B cell (primary cell): ENCODE data around the gene DCUN1D2. TPM values are rescaled to one million over a fixed set of nuclear protein-coding genes. Genes with fewer than 3 reads are reported as not detected.

Experiments used
- ATAC-seq: fragments of 200-7000 bp; cut with Tn5 transposase; one replicate; pipeline ENCODE4 v1.10.0; 2021; ENCODE audit warnings: low read depth, mild to moderate bottlenecking, moderate number of reproducible peaks, moderate library complexity
- CTCF ChIA-PET: fragments of 350-600 bp; sonication (Branson Sonifier 250); formaldehyde crosslinking; loops from one replicate; lab custom pipeline; 2021; ENCODE audit warnings: antibody characterized with exemption, inconsistent platforms; lab: Charles Lee
- POLR2A ChIA-PET: fragments of 350-600 bp; sonication (Branson Sonifier 250); formaldehyde crosslinking; loops from one replicate; lab custom pipeline; 2021; ENCODE audit warnings: antibody characterized with exemption; lab: Charles Lee
- DNase-seq: peaks from one replicate; pipeline ENCODE4 v3.0.0; 2013
- H2AFZ ChIP-seq: 2 replicates; pipeline ENCODE4 v1.6.1; 2012; ENCODE audit warnings: mild to moderate bottlenecking, low read depth, low read length; ENCODE audit not compliant: insufficient read depth, poor library complexity, severe bottlenecking
- H3K27ac ChIP-seq, 2 donors: 1 replicate in 1 of 2; 2 replicates in 1 of 2; pipeline ENCODE4 v1.5.1; 2012 to 2013; ENCODE audit warnings: low read length in 2 of 2, mild to moderate bottlenecking in 2 of 2, moderate library complexity in 1 of 2
- H3K27me3 ChIP-seq, 4 experiments: fragments of 200-600 bp in 1 of 4; sonication (generic) in 1 of 4; replicated peaks in 1 of 4; 1 replicate in 2 of 4; 2 replicates in 2 of 4; pipeline versions ENCODE4 v1.6.1 to v1.7.0; 2013 to 2016; ENCODE audit warnings: low read length in 3 of 4, mild to moderate bottlenecking in 2 of 4, mixed read lengths in 1 of 4, moderate library complexity in 1 of 4; ENCODE audit not compliant: insufficient read depth in 4 of 4, control insufficient read depth in 3 of 4; ENCODE audit errors: control extremely low read depth in 1 of 4
- H3K36me3 ChIP-seq, 2 experiments: replicated peaks in 1 of 2; 1 replicate in 1 of 2; 2 replicates in 1 of 2; pipeline versions ENCODE4 v1.6.1 to v1.7.1; 2013; ENCODE audit warnings: low read length in 1 of 2; ENCODE audit not compliant: insufficient read depth in 2 of 2, control insufficient read depth in 1 of 2; ENCODE audit errors: control extremely low read depth in 1 of 2, extremely low read depth in 1 of 2
- H3K4me1 ChIP-seq, 2 donors: fragments of 200-600 bp in 1 of 2; sonication (generic) in 1 of 2; 1 replicate in 1 of 2; 2 replicates in 1 of 2; pipeline versions ENCODE4 v1.5.1 to v1.6.1; 2013 to 2017; ENCODE audit warnings: low read length in 2 of 2; ENCODE audit not compliant: control insufficient read depth in 2 of 2, insufficient read depth in 2 of 2
- H3K4me2 ChIP-seq: replicated peaks from 2 replicates; pipeline ENCODE3; 2012; ENCODE audit warnings: mild to moderate bottlenecking, low read depth, low read length; ENCODE audit not compliant: poor library complexity, severe bottlenecking
- H3K4me3 ChIP-seq, 5 experiments: fragments of 200-600 bp in 1 of 5; sonication (generic) in 1 of 5; 1 replicate in 3 of 5; 2 replicates in 2 of 5; pipeline versions ENCODE4 v1.5.1 to v1.7.0; 2011 to 2016; ENCODE audit warnings: low read length in 4 of 5, mild to moderate bottlenecking in 4 of 5, low read depth in 2 of 5, control low read depth in 1 of 5, moderate library complexity in 1 of 5; ENCODE audit not compliant: insufficient read depth in 1 of 5; ENCODE audit errors: control extremely low read depth in 1 of 5, extremely low read depth in 1 of 5
- H3K79me2 ChIP-seq: fragments of 200-600 bp; sonication (generic); one replicate; pipeline ENCODE4 v1.6.0; 2016; ENCODE audit warnings: low read length; ENCODE audit not compliant: control insufficient read depth, insufficient read depth
- H3K9ac ChIP-seq: fragments of 200-600 bp; sonication (generic); 2 replicates; pipeline ENCODE4 v1.6.1; 2017; ENCODE audit warnings: mild to moderate bottlenecking, low read length, moderate library complexity
- H3K9me3 ChIP-seq, 3 donors: one replicate each; pipeline versions ENCODE4 v1.6.1 to v1.7.1; 2013; ENCODE audit warnings: low read length in 2 of 3; ENCODE audit not compliant: control insufficient read depth in 2 of 3, insufficient read depth in 1 of 3; ENCODE audit errors: control extremely low read depth in 1 of 3
- H4K20me1 ChIP-seq: 2 replicates; pipeline ENCODE4 v1.6.0; 2012; ENCODE audit warnings: mild to moderate bottlenecking, low read length; ENCODE audit not compliant: insufficient read depth, control insufficient read depth, poor library complexity, severe bottlenecking
- H3K27ac Mint-ChIP-seq: one replicate; pipeline ENCODE4 v1.8.0; 2021; ENCODE audit warnings: mixed read lengths
- H3K27me3 Mint-ChIP-seq: one replicate; pipeline ENCODE4 v1.8.0; 2021; ENCODE audit warnings: mixed read lengths
- H3K4me1 Mint-ChIP-seq: one replicate; pipeline ENCODE4 v1.8.0; 2021; ENCODE audit warnings: mixed read lengths
- H3K4me3 Mint-ChIP-seq: one replicate; pipeline ENCODE4 v1.8.0; 2021; ENCODE audit warnings: mixed read lengths
- H3K9me3 Mint-ChIP-seq: one replicate; pipeline ENCODE4 v1.8.0; 2022; ENCODE audit warnings: mixed read lengths; ENCODE audit not compliant: insufficient read depth
- EZH2 ChIP-seq: IDR thresholded peaks from 2 replicates; pipeline ENCODE4 v1.6.1; 2012; ENCODE audit warnings: borderline replicate concordance, low read depth, mild to moderate bottlenecking, moderate library complexity, low read length; ENCODE audit not compliant: insufficient read depth, poor library complexity, severe bottlenecking
- WGBS: methylation state at CpG from one replicate; pipeline ENCODE4 v1.1.5; 2013; ENCODE audit warnings: missing lambda C conversion rate; ENCODE audit not compliant: insufficient coverage; 5-methylcytosine and 5-hydroxymethylcytosine counted together
- intact Hi-C: fragments of 100-400 bp; cut with micrococcal nuclease; formaldehyde crosslinking; loops from one replicate; pipeline ENCODE4 v1.10.0; 2022
- polyA plus RNA-seq: library from polyadenylated mRNA; depleted of rRNA; stranded (reverse); fragments of >200 nt; gene quantifications from 2 replicates; pipeline ENCODE4 v1.2.3, GENCODE V29; 2012
- total RNA-seq, 2 donors: library from RNA; stranded (reverse); fragments of 120-200 nt in 1 of 2; gene quantifications; 1 replicate in 1 of 2; 2 replicates in 1 of 2; pipeline versions ENCODE4 v1.2.3 to v1.2.4, GENCODE V29; 2013 to 2022
- TF ChIP-seq, protein P1 (sequence below): fragments of 200-600 bp; IDR thresholded peaks from one replicate; pipeline ENCODE4 v1.8.0; 2022; ENCODE audit warnings: antibody characterized with exemption, mild to moderate bottlenecking

DCUN1D2 gene
- total and polyA plus RNA-seq, 2 donors (not counting 1 experiment from before 2014, with no cell fraction given): 15.3 to 41.3 TPM

DNA sequence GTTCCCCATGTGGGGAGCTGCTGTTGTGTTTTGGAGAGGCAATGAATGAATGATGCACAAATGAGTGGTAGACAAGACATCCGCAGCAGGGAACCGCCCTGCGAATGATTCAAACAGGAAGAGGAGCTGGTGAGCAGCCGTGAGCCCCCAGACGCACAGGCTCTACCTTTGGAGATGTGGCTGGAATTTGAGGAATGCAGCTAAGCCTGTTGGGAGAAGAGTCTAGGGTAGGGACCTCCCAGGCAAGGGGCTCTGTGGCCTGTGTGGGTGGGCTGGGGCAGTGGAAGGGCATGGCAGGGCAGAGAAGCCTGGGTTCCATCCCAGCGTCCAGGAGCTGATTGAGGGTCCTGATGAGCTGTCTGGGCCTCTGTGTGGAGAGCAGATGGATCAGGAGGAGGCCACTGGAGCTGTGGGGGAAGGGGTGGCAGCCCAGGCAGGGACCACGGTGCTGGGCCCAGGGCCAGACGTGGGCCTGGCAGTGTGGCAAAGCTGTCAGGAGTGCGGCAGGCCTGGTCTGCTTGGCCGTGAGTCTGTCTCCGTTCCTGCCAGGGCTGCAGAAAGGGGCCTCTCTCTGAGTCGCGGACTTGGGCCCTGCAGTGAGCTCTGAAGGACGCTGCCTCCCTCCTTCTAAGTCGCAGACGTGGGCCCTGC, 41.8 kb upstream of the DCUN1D2 start:
- DNase-seq (no peak), ATAC-seq (no peak)
- Mint-ChIP-seq H3K27me3 (no peaks in the 10 kb centered on the region), H3K4me1 (peaks cover 13% of the 10 kb centered on the region), H3K4me3 (no peak overlapping the region), H3K9me3 (no peaks in the 10 kb centered on the region), H3K27ac (no peak overlapping the region)
- H4K20me1 ChIP-seq: no peaks in the 10 kb centered on the region
- TF ChIP-seq EZH2: no peak
- TF ChIP-seq, protein P1, sequence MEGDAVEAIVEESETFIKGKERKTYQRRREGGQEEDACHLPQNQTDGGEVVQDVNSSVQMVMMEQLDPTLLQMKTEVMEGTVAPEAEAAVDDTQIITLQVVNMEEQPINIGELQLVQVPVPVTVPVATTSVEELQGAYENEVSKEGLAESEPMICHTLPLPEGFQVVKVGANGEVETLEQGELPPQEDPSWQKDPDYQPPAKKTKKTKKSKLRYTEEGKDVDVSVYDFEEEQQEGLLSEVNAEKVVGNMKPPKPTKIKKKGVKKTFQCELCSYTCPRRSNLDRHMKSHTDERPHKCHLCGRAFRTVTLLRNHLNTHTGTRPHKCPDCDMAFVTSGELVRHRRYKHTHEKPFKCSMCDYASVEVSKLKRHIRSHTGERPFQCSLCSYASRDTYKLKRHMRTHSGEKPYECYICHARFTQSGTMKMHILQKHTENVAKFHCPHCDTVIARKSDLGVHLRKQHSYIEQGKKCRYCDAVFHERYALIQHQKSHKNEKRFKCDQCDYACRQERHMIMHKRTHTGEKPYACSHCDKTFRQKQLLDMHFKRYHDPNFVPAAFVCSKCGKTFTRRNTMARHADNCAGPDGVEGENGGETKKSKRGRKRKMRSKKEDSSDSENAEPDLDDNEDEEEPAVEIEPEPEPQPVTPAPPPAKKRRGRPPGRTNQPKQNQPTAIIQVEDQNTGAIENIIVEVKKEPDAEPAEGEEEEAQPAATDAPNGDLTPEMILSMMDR: no peak
- WGBS: 95% methylated on average over 14 of the region's 16 CpGs
- H3K27ac ChIP-seq: no peak overlapping the region
- H3K4me1 ChIP-seq: peaks cover 6% of the 10 kb centered on the region in 2 donors
- H3K27me3 ChIP-seq: no peaks in the 10 kb centered on the region
- peaks cover 0 to 17% of the 10 kb centered on the region in 2 experiments for H3K36me3 ChIP-seq
- no peaks in the 10 kb centered on the region for H3K79me2 ChIP-seq
- H3K9ac ChIP-seq: no peak overlapping the region
- H2AFZ ChIP-seq: no peak overlapping the region
- ChIA-PET CTCF (no interaction called here), POLR2A (no interaction called here)
- H3K4me2 ChIP-seq: no peak overlapping the region
- no peak overlapping the region for H3K4me3 ChIP-seq
- intact Hi-C loops: no loop called here
- H3K9me3 ChIP-seq: peaks cover 0 to 3% (median 0%) of the 10 kb centered on the region in 3 donors

DNA sequence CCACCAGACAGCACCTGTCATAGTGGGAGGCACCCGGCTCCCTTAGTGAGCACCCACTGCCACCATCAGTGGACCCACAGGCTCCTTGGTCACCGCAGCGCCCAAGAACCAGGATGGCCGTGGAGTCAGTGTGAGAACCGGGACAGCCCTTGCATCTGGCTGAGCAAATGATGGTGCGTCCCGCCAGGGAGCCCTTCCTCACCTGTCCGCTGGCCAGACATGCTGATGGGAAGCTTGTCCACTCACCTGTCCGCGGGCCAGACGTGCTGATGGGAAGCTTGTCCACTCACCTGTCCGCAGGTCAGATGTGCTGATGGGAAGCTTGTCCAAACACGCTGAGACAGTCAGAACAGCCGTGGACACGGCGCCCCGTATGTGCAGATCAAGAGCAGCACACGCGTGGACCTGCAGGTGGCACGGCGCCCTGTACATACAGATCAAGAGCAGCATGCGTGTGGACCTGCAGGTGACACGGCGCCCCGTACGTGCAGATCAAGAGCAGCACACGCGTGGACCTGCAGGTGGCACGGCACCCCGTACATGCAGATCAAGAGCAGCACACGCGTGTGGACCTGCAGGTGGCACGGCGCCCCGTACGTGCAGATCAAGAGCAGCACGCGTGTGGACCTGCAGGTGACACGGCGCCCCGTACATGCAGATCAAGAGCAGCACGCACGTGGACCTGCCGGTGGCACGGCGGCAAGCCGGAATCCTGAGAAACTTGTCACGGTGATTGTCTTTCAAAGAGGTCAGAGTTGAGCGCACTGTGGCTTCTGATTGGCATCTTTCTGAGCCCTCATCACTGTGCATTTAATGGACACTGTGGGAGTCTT, 40.7 kb upstream of the DCUN1D2 start:
- Histone ChIP-seq H4K20me1 (no peaks in the 10 kb centered on the region), H3K9me3 (no peaks in the 10 kb centered on the region), H3K4me2 (no peak overlapping the region), H3K4me1 (peaks cover 6% of the 10 kb centered on the region in 2 donors), H3K9ac (no peak overlapping the region), H3K27me3 (no peaks in the 10 kb centered on the region), H3K79me2 (no peaks in the 10 kb centered on the region), H2AFZ (no peak overlapping the region), H3K36me3 (peaks cover 0 to 17% of the 10 kb centered on the region in 2 experiments), H3K4me3 (no peak overlapping the region), H3K27ac (no peak overlapping the region)
- DNase-seq: no peak
- intact Hi-C loops: no loop called here
- H3K27ac Mint-ChIP-seq: no peak overlapping the region
- no peaks in the 10 kb centered on the region for H3K9me3 Mint-ChIP-seq
- no peak overlapping the region for H3K4me3 Mint-ChIP-seq
- no peak for TF ChIP-seq EZH2
- ATAC-seq: no peak
- H3K27me3 Mint-ChIP-seq: no peaks in the 10 kb centered on the region
- CTCF ChIA-PET: no interaction called here
- POLR2A ChIA-PET: no interaction called here
- 98% methylated on average over 49 of the region's 49 CpGs for WGBS
- H3K4me1 Mint-ChIP-seq: peaks cover 18% of the 10 kb centered on the region
